ENCODE results near the gene MYL7. TPM values are rescaled to one million over a fixed set of nuclear protein-coding genes. Genes with fewer than 3 reads are reported as not detected.

MYL7 gene
- polyA plus RNA-seq, 3 donors = not detected

DNA sequence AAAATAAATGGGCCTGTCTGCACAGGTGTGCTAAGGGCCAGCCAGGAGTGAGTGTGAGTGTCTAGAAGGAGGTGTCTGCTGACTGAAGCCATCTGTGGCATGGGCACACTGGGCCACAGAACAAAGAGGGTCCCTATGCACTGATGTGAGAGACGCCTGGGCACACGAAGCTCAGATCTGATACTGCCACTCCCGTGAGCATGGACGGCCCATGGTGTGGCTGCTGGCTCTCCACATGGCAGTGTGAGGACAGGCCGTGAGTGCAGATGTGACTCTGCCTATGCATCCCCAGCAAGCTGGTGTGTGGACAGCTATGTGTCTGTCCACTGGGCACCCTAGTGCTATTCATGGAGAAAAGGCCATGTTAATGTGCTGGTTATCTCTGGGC lies 12.8 kb upstream of the MYL7 start:
- Histone ChIP-seq H4K20me1 (ENCODE audit: insufficient read depth, low read length) (no peaks in the 10 kb centered on the region), H3K27ac (ENCODE audit: low read depth in 1 of 2, low read length in 2 of 2) (no peak overlapping the region), H3K27me3 (ENCODE audit: control insufficient read depth in 2 of 2, insufficient read depth in 2 of 2, low read length in 2 of 2) (no peaks in the 10 kb centered on the region), H3K9me3 (replicated peaks in 1 of 2; ENCODE audit: control insufficient read depth in 1 of 2, insufficient read depth in 1 of 2, low read length in 2 of 2) (no peaks in the 10 kb centered on the region), H3K79me2 (ENCODE audit: insufficient read depth, low read length) (no peaks in the 10 kb centered on the region), H3K9ac (ENCODE audit: insufficient read depth, low read length, poor library complexity, severe bottlenecking) (no peak overlapping the region), H3K36me3 (replicated peaks in 1 of 2; ENCODE audit: control insufficient read depth in 1 of 2, insufficient read depth in 2 of 2, low read length in 2 of 2) (no peaks in the 10 kb centered on the region), H3K4me1 (ENCODE audit: control insufficient read depth in 1 of 2, insufficient read depth in 2 of 2, low read length in 2 of 2) (no peaks in the 10 kb centered on the region), H3K4me3 (replicated peaks in 1 of 3; ENCODE audit: low read depth in 2 of 3, low read length in 3 of 3) (no peak overlapping the region), H3K4me2 (replicated peaks; ENCODE audit: extremely low read depth, low read length, poor library complexity, severe bottlenecking) (no peak overlapping the region), H2AFZ (ENCODE audit: insufficient read depth, low read depth, low read length, poor library complexity, severe bottlenecking) (no peak overlapping the region)
- no peak for TF ChIP-seq CTCF (IDR thresholded peaks at IDR 0.05)
- peak overlapping the region in 1 of 7 donors; percentile 24 for H3K27ac Mint-ChIP-seq
- WGBS (ENCODE audit: insufficient coverage) = 95% methylated on average over 5 of the region's 5 CpGs
- H3K9me3 Mint-ChIP-seq = no peaks in the 10 kb centered on the region
- no peaks in the 10 kb centered on the region for H3K36me3 Mint-ChIP-seq
- H3K4me3 Mint-ChIP-seq = no peak overlapping the region
- intact Hi-C loops (cut with micrococcal nuclease) = no loop called here
- peaks cover 0 to 2% (median 0%) of the 10 kb centered on the region in 3 donors for H3K27me3 Mint-ChIP-seq (ENCODE audit: low read depth in 3 of 3)
- no peak for DNase-seq
- no peaks in the 10 kb centered on the region for H3K4me1 Mint-ChIP-seq

DNA sequence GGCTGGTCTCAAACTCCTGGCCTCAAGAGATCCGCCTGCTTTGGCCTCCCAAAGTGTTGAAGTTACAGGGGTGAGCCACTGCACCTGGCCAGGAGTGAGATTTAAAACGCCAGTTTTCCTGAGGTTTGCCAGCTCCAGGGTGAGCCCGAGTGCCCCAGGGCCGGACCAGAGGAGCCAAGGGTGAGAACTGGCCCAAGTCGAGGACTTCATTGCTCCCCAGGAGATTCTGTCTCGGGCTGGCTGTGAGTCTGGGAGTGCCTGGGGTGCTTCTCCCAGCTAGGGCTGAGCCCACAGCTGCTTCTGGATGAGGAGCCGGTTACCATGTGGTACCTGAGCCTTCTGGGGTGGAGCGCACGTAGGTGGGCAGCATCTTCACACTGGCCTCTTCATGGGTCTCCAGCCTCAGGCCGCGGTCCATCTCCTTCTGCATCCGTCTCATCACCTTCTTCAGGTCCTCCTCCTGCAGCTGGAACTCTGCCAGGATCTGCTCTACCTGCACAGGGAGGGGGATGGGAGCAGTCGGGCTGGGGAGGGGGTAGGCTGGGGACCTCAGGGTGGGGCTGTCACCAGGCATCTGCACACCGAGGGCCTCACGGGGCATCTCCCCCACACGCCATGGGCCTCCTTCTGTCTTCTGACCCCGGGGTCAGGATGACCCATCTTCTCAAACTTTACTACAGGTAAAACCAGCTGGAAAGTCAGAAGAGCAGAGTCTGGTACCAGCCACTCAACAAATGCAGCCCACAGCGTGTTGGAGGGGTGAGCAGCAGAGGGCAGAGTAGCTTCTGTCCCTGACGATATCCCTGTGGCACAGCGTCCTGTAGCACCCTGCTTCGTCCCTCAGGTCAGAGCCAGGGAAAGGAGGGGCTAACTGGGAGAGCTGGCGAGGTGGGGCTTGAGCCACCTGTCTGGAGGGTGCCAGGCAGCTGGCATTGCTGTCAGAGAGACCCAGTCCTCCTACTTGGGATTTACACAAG lies 12.1 kb upstream of the MYL7 start:
- no peaks in the 10 kb centered on the region for H3K9me3 Mint-ChIP-seq
- H4K20me1 ChIP-seq (ENCODE audit: insufficient read depth, low read length) = no peaks in the 10 kb centered on the region
- H3K27ac ChIP-seq (ENCODE audit: low read depth in 1 of 2, low read length in 2 of 2) = no peak overlapping the region
- no peak overlapping the region for H3K27ac Mint-ChIP-seq
- H3K4me2 ChIP-seq (replicated peaks; ENCODE audit: extremely low read depth, low read length, poor library complexity, severe bottlenecking) = no peak overlapping the region
- no peak overlapping the region for H3K4me3 ChIP-seq (replicated peaks in 1 of 3; ENCODE audit: low read depth in 2 of 3, low read length in 3 of 3)
- H3K9me3 ChIP-seq (replicated peaks in 1 of 2; ENCODE audit: control insufficient read depth in 1 of 2, insufficient read depth in 1 of 2, low read length in 2 of 2) = no peaks in the 10 kb centered on the region
- intact Hi-C loops (cut with micrococcal nuclease) = no loop called here
- DNase-seq = no peak
- H3K36me3 Mint-ChIP-seq = no peaks in the 10 kb centered on the region
- no peak overlapping the region for H2AFZ ChIP-seq (ENCODE audit: insufficient read depth, low read depth, low read length, poor library complexity, severe bottlenecking)
- H3K4me3 Mint-ChIP-seq = no peak overlapping the region
- H3K27me3 Mint-ChIP-seq (ENCODE audit: low read depth in 3 of 3) = peaks cover 0 to 2% (median under 1%) of the 10 kb centered on the region in 3 donors
- no peaks in the 10 kb centered on the region for H3K4me1 ChIP-seq (ENCODE audit: control insufficient read depth in 1 of 2, insufficient read depth in 2 of 2, low read length in 2 of 2)
- 97% methylated on average over 16 of the region's 22 CpGs for WGBS (ENCODE audit: insufficient coverage)
- no peak overlapping the region for H3K9ac ChIP-seq (ENCODE audit: insufficient read depth, low read length, poor library complexity, severe bottlenecking)
- H3K4me1 Mint-ChIP-seq = no peaks in the 10 kb centered on the region
- H3K27me3 ChIP-seq (ENCODE audit: control insufficient read depth in 2 of 2, insufficient read depth in 2 of 2, low read length in 2 of 2) = no peaks in the 10 kb centered on the region
- TF ChIP-seq CTCF (IDR thresholded peaks at IDR 0.05) = no peak
- no peaks in the 10 kb centered on the region for H3K79me2 ChIP-seq (ENCODE audit: insufficient read depth, low read length)
- H3K36me3 ChIP-seq (replicated peaks in 1 of 2; ENCODE audit: control insufficient read depth in 1 of 2, insufficient read depth in 2 of 2, low read length in 2 of 2) = no peaks in the 10 kb centered on the region
